Mammary epithelial cell (primary cell): ENCODE results near the gene SEPTIN11.

Experiments
- CTCF ChIP-seq, 2 donors: IDR thresholded peaks in 1 of 2; conservative IDR thresholded peaks in 1 of 2; 2 replicates each; pipeline ENCODE4 v1.5.1; 2011 to 2012; ENCODE audit warnings: inconsistent platforms in 2 of 2, low read length in 2 of 2, mild to moderate bottlenecking in 2 of 2, control low read depth in 1 of 2, low read depth in 1 of 2; ENCODE audit not compliant: insufficient read depth in 1 of 2; ENCODE audit errors: extremely low read depth in 1 of 2
- EZH2 ChIP-seq: IDR thresholded peaks from 2 replicates; pipeline ENCODE4 v1.6.1; 2012; ENCODE audit warnings: low read length, inconsistent platforms, borderline replicate concordance

- TF ChIP-seq CTCF (conservative IDR thresholded peaks at IDR 0.05 in 1 of 2, IDR thresholded peaks at IDR 0.05 in 1 of 2; ENCODE audit: extremely low read depth in 1 of 2, insufficient read depth in 1 of 2, low read depth in 1 of 2, low read length in 2 of 2), result no peak
- no peak for TF ChIP-seq EZH2
These were observed 27.6 kb downstream of the SEPTIN11 start for GRCh38 chr4:76977113-76977512.
